ENCODE data around the gene PRKAR1B.

PRKAR1B gene

GRCh38 chr7:680411-681127 lies 46.5 kb downstream of the PRKAR1B start:
- no peak for TF ChIP-seq CREB1 (IDR thresholded peaks at IDR 0.05; ENCODE audit: low read depth)
- TF ChIP-seq CEBPB (IDR thresholded peaks at IDR 0.05) = no peak

- TF ChIP-seq USF1 (IDR thresholded peaks at IDR 0.05) (no peak), NFIC (IDR thresholded peaks at IDR 0.05) (no peak), CEBPB (IDR thresholded peaks at IDR 0.05) (no peak), FOXM1 (IDR thresholded peaks at IDR 0.05; ENCODE audit: borderline replicate concordance, low read depth) (no peak), REST (IDR thresholded peaks at IDR 0.05; ENCODE audit: low read depth) (no peak), EP300 (IDR thresholded peaks at IDR 0.05; ENCODE audit: borderline replicate concordance) (no peak), TEAD4 (IDR thresholded peaks at IDR 0.05) (no peak), YY1 (IDR thresholded peaks at IDR 0.05; ENCODE audit: low read depth) (no peak), RAD21 (IDR thresholded peaks at IDR 0.05; ENCODE audit: low read depth) (no peak), TCF12 (IDR thresholded peaks at IDR 0.05; ENCODE audit: low read depth) (no peak), CREB1 (IDR thresholded peaks at IDR 0.05; ENCODE audit: low read depth) (no peak), EGR1 (IDR thresholded peaks at IDR 0.05) (no peak), ZBTB7A (IDR thresholded peaks at IDR 0.05; ENCODE audit: low read depth) (no peak), MAX (IDR thresholded peaks at IDR 0.05) (no peak), TAF1 (IDR thresholded peaks at IDR 0.05; ENCODE audit: low read depth) (no peak)
Observed at GRCh38 chr7:676972-677385, 50.1 kb downstream of the PRKAR1B start.

GRCh38 chr7:676246-676971 lies 50.7 kb downstream of the PRKAR1B start:
- TF ChIP-seq CEBPB (IDR thresholded peaks at IDR 0.05) (no peak), MAX (IDR thresholded peaks at IDR 0.05) (no peak), USF1 (IDR thresholded peaks at IDR 0.05) (no peak), EGR1 (IDR thresholded peaks at IDR 0.05) (no peak), CREB1 (IDR thresholded peaks at IDR 0.05; ENCODE audit: low read depth) (no peak), FOXM1 (IDR thresholded peaks at IDR 0.05; ENCODE audit: borderline replicate concordance, low read depth) (no peak), REST (IDR thresholded peaks at IDR 0.05; ENCODE audit: low read depth) (no peak), NFIC (IDR thresholded peaks at IDR 0.05) (no peak), TEAD4 (IDR thresholded peaks at IDR 0.05) (no peak), TAF1 (IDR thresholded peaks at IDR 0.05; ENCODE audit: low read depth) (no peak), YY1 (IDR thresholded peaks at IDR 0.05; ENCODE audit: low read depth) (no peak), TCF12 (IDR thresholded peaks at IDR 0.05; ENCODE audit: low read depth) (no peak), EP300 (IDR thresholded peaks at IDR 0.05; ENCODE audit: borderline replicate concordance) (no peak), RAD21 (IDR thresholded peaks at IDR 0.05; ENCODE audit: low read depth) (no peak), ZBTB7A (IDR thresholded peaks at IDR 0.05; ENCODE audit: low read depth) (no peak)

- no peak for TF ChIP-seq YY1 (IDR thresholded peaks at IDR 0.05; ENCODE audit: low read depth)
- no peak for TF ChIP-seq TEAD4 (IDR thresholded peaks at IDR 0.05)
- TF ChIP-seq MAX (IDR thresholded peaks at IDR 0.05) = no peak
- TF ChIP-seq NFIC (IDR thresholded peaks at IDR 0.05) = no peak
- no peak for TF ChIP-seq CREB1 (IDR thresholded peaks at IDR 0.05; ENCODE audit: low read depth)
- TF ChIP-seq ZBTB7A (IDR thresholded peaks at IDR 0.05; ENCODE audit: low read depth) = no peak
- no peak for TF ChIP-seq EGR1 (IDR thresholded peaks at IDR 0.05)
- TF ChIP-seq FOXM1 (IDR thresholded peaks at IDR 0.05; ENCODE audit: borderline replicate concordance, low read depth) = no peak
- no peak for TF ChIP-seq TCF12 (IDR thresholded peaks at IDR 0.05; ENCODE audit: low read depth)
- no peak for TF ChIP-seq RAD21 (IDR thresholded peaks at IDR 0.05; ENCODE audit: low read depth)
- no peak for TF ChIP-seq REST (IDR thresholded peaks at IDR 0.05; ENCODE audit: low read depth)
- no peak for TF ChIP-seq EP300 (IDR thresholded peaks at IDR 0.05; ENCODE audit: borderline replicate concordance)
- no peak for TF ChIP-seq TAF1 (IDR thresholded peaks at IDR 0.05; ENCODE audit: low read depth)
- TF ChIP-seq CEBPB (IDR thresholded peaks at IDR 0.05) = no peak
- TF ChIP-seq USF1 (IDR thresholded peaks at IDR 0.05) = no peak
Observed at GRCh38 chr7:674454-675410, 52.3 kb downstream of the PRKAR1B start.
